ENCODE data around the gene TM4SF4.

DNA sequence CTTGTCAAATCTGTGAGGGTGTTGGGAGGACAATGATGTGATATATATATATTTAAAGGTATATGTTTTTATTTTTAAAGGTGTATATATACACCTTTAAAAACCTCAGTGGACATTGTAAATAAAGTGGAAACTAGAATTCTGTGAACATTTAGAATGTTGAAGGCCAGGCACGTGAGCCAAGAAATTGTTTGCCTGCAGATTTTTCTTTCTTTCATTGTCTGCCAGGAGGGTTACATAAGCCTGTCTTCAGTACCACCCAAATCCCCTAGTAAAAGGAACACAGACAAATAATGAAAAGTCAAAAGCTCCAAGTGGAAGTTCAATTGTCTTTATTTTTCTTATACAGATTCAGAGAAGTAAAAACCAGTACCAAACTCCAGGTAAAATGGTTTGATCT lies 42.4 kb downstream of the TM4SF4 start:
- no peak for TF ChIP-seq POLR2AphosphoS5 (IDR thresholded peaks at IDR 0.05; ENCODE audit: low read depth, low read length)
- TF ChIP-seq TAF1 (IDR thresholded peaks at IDR 0.05; ENCODE audit: borderline replicate concordance, low read depth, low read length), result no peak
- no peak for TF ChIP-seq POLR2A (IDR thresholded peaks at IDR 0.05; ENCODE audit: low read depth, low read length)

All from GM12892 (cell line).